Measurements from ENCODE around the gene ELMO1.

Gene ELMO1

GRCh38 chr7:36851382-36851781 lies 597.3 kb downstream of the ELMO1 start:
- H2AFZ ChIP-seq = no peak overlapping the region
- no peak overlapping the region for H3K9ac ChIP-seq
- H3K9me3 ChIP-seq (ENCODE audit: control insufficient read depth, low read length) = no peaks in the 10 kb centered on the region
- H3K27ac ChIP-seq = no peak overlapping the region
- no peaks in the 10 kb centered on the region for H3K36me3 ChIP-seq (ENCODE audit: control insufficient read depth, insufficient read depth, low read length)
- no peaks in the 10 kb centered on the region for H3K4me1 ChIP-seq
- H3K4me3 ChIP-seq (ENCODE audit: low read depth, low read length) = no peak overlapping the region
- no peak overlapping the region for H3K4me2 ChIP-seq (ENCODE audit: low read length)
- no peaks in the 10 kb centered on the region for H3K27me3 ChIP-seq (ENCODE audit: control insufficient read depth, insufficient read depth, low read length)
- no peak for TF ChIP-seq CTCF (IDR thresholded peaks at IDR 0.05)
- no peaks in the 10 kb centered on the region for H3K79me2 ChIP-seq

DNA sequence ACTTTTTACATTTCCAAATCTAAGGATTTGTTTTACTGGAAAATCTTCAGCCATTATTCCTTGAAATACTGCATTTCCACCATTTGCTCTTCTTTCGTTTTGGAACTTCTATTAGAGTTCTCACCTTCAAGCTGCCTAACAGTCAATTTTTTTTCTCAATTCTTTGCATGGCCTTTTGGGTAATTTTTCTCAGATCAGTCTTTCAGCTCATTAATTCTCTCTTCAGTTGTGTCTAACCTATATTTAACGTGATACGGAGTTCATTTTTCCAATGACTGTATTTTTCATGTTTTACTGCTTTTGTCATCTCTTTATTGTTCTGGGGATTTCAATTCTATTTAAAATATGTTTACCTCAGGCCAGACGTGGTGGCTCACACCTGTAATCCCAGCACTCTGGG lies 600.7 kb downstream of the ELMO1 start:
- Histone ChIP-seq H3K27me3 (ENCODE audit: control insufficient read depth, insufficient read depth, low read length) (no peaks in the 10 kb centered on the region), H3K4me2 (ENCODE audit: low read length) (no peak overlapping the region), H3K9ac (no peak overlapping the region), H3K9me3 (ENCODE audit: control insufficient read depth, low read length) (no peaks in the 10 kb centered on the region), H2AFZ (no peak overlapping the region), H3K79me2 (no peaks in the 10 kb centered on the region), H3K4me1 (no peaks in the 10 kb centered on the region), H3K36me3 (ENCODE audit: control insufficient read depth, insufficient read depth, low read length) (no peaks in the 10 kb centered on the region), H3K27ac (no peak overlapping the region), H3K4me3 (ENCODE audit: low read depth, low read length) (no peak overlapping the region)
- TF ChIP-seq CTCF (IDR thresholded peaks at IDR 0.05) = no peak

- TF ChIP-seq CTCF (IDR thresholded peaks at IDR 0.05) = no peak
- Histone ChIP-seq H3K9ac (no peak overlapping the region), H3K36me3 (ENCODE audit: control insufficient read depth, insufficient read depth, low read length) (no peaks in the 10 kb centered on the region), H3K4me3 (ENCODE audit: low read depth, low read length) (no peak overlapping the region), H3K27me3 (ENCODE audit: control insufficient read depth, insufficient read depth, low read length) (no peaks in the 10 kb centered on the region), H3K4me1 (no peaks in the 10 kb centered on the region), H3K4me2 (ENCODE audit: low read length) (no peak overlapping the region), H3K27ac (no peak overlapping the region), H2AFZ (no peak overlapping the region), H3K79me2 (no peaks in the 10 kb centered on the region), H3K9me3 (ENCODE audit: control insufficient read depth, low read length) (no peaks in the 10 kb centered on the region)
Measured at GRCh38 chr7:36844374-36844773, 604.3 kb downstream of the ELMO1 start.

DNA sequence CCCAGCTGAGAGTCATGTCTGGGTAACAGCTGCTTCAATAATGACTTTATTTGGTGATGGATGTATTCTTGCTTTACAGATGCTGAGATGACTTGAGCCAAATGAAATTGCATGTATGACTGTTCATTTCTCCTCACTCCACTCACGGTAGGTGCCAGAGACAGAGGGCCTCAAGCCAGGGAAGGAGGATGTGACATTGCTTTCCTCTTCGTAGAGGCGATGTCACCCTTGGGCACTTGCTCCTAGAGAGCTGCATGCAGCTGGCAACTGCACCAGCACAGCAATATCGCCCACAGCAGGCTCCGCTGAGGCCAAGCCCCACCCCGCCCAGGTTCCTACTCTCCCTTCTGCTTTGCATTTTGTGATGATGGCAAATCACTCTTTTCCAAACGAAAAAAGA lies 607.8 kb downstream of the ELMO1 start:
- H3K79me2 ChIP-seq = no peaks in the 10 kb centered on the region
- no peaks in the 10 kb centered on the region for H3K4me1 ChIP-seq
- no peaks in the 10 kb centered on the region for H3K36me3 ChIP-seq (ENCODE audit: control insufficient read depth, insufficient read depth, low read length)
- H3K27ac ChIP-seq = no peak overlapping the region
- no peak overlapping the region for H3K4me2 ChIP-seq (ENCODE audit: low read length)
- no peak overlapping the region for H3K4me3 ChIP-seq (ENCODE audit: low read depth, low read length)
- no peak overlapping the region for H2AFZ ChIP-seq
- no peak overlapping the region for H3K9ac ChIP-seq
- no peak for TF ChIP-seq CTCF (IDR thresholded peaks at IDR 0.05)
- H3K9me3 ChIP-seq (ENCODE audit: control insufficient read depth, low read length) = no peaks in the 10 kb centered on the region
- H3K27me3 ChIP-seq (ENCODE audit: control insufficient read depth, insufficient read depth, low read length) = no peaks in the 10 kb centered on the region

DNA sequence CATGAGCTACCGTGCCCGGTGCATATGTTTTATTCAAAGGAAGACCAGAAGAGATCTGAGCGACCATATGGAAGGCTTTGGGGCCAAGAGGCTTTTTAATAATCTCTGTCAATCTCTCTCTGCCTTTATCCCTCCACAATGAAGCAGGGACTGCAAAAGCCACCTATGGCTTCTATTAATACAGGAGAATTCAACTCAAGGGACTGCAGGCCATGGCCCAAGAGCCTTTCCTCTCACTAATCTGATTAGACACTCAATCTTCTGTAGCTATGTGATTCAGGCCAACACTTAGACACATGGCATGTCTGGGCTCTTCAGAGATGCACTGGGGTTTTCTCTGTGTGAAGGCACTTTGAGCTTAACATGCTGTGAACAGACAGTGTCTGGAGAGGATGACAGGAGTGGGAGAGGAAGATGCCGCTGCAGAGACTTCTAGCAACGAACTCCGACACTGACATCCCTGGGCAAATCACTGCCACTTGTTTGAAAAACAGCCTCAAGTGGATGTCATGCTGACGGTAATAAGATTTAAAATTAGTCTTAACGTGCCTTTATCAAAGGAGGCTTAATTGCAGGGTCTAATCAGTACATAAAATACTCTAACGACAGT lies 609.9 kb downstream of the ELMO1 start:
- Histone ChIP-seq H3K36me3 (ENCODE audit: control insufficient read depth, insufficient read depth, low read length) (no peaks in the 10 kb centered on the region), H3K27ac (no peak overlapping the region), H3K79me2 (no peaks in the 10 kb centered on the region), H3K9ac (no peak overlapping the region), H3K4me2 (ENCODE audit: low read length) (no peak overlapping the region), H3K9me3 (ENCODE audit: control insufficient read depth, low read length) (no peaks in the 10 kb centered on the region), H2AFZ (no peak overlapping the region), H3K27me3 (ENCODE audit: control insufficient read depth, insufficient read depth, low read length) (no peaks in the 10 kb centered on the region), H3K4me1 (no peaks in the 10 kb centered on the region), H3K4me3 (ENCODE audit: low read depth, low read length) (no peak overlapping the region)
- TF ChIP-seq CTCF (IDR thresholded peaks at IDR 0.05) = no peak
